Measurements from ENCODE around the gene RFC3. TPM values are rescaled to one million over a fixed set of nuclear protein-coding genes. Genes with fewer than 3 reads are reported as not detected.

RFC3 gene
- total RNA-seq, 4 donors from 2014 or later = 3.3 to 62.5 (median 4.4) TPM; not detected in 1

DNA sequence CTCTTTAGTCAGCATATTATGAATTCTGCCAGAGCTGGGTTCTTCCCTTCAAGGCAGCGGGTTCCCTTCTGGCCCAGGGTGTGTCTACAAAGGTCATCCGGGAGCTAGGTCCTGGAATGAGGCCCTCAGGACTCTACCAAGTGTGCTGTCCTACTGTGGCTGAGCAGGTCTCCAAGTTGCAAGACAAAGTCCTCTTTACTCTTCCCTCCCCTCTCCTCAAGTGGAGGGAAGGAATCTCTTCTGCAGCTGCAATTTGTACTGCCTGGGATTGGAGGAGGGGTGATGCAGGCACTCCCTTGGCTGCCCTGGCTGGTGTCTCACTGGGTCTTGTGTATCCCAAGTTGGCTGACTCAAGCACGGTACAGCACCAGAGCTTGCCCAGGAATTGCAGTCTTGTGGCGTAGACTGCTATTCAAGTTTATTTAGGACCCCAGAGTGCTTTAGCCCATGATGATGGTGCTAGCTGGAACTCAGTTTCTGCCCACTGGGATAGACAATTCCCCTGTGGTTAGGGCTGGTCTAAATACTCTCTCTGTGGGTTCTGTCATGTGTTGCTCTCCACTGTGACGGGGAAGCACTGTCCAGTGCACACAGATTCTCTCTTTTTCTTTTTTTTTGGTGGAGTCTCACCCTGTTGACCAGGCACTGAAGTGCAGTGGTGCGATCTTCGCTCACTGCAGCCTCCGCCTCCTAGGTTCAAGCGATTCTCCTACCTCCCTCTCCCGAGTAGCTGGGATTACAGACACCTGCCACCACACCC is 28.5 kb downstream of the RFC3 start:
- in situ Hi-C loops (cut with MboI; ENCODE audit: low pct_ligation_motif_present in 1 of 4, low pct_unique_long_range_greater_than_20kb in 1 of 4, low sequenced_read_pairs in 3 of 4) = no loop called here
- H3K27ac ChIP-seq = no peak overlapping the region
- WGBS, 2 donors (ENCODE audit: low coverage in 1 of 2) = 94% methylated on average over 10 of the region's 10 CpGs; no CpG with 5 or more reads in 1 of the 2 donors

DNA sequence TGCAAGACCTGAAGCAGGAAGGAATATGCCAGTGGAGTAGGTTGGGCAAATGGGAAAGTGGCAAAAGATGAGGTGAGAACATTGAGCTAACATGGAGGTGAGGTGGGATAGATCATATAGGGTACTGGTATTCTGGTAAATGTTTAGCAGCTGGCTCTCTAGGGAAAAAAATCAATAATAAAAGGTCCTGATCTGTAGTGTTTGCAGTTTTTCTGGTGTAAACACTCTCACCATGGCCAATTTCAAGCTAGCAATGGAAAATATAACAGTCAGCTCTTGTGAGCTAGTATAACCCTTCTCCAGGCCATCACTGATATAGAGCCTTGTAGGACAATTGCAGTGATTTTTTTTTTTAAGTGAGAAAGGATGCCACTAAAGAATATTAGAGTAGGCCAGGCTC is 31.3 kb downstream of the RFC3 start:
- Histone ChIP-seq H3K4me3 (no peak overlapping the region), H3K36me3 (no peaks in the 10 kb centered on the region), H3K4me1 (no peaks in the 10 kb centered on the region), H3K9me3 (no peaks in the 10 kb centered on the region), H3K27ac (no peak overlapping the region), H3K27me3 (no peaks in the 10 kb centered on the region)
- in situ Hi-C loops (cut with MboI; ENCODE audit: low pct_ligation_motif_present in 1 of 4, low pct_unique_long_range_greater_than_20kb in 1 of 4, low sequenced_read_pairs in 3 of 4) (no loop called here), intact Hi-C loops (cut with DNase I; ENCODE audit: low total_unique reads) (no loop called here)
- no peak for DNase-seq
- TF ChIP-seq POLR2AphosphoS5 (IDR thresholded peaks at IDR 0.05) (no peak), EP300 (IDR thresholded peaks at IDR 0.05; ENCODE audit: low read depth) (no peak), POLR2A (IDR thresholded peaks at IDR 0.05) (no peak)
- TF ChIP-seq, protein P1, sequence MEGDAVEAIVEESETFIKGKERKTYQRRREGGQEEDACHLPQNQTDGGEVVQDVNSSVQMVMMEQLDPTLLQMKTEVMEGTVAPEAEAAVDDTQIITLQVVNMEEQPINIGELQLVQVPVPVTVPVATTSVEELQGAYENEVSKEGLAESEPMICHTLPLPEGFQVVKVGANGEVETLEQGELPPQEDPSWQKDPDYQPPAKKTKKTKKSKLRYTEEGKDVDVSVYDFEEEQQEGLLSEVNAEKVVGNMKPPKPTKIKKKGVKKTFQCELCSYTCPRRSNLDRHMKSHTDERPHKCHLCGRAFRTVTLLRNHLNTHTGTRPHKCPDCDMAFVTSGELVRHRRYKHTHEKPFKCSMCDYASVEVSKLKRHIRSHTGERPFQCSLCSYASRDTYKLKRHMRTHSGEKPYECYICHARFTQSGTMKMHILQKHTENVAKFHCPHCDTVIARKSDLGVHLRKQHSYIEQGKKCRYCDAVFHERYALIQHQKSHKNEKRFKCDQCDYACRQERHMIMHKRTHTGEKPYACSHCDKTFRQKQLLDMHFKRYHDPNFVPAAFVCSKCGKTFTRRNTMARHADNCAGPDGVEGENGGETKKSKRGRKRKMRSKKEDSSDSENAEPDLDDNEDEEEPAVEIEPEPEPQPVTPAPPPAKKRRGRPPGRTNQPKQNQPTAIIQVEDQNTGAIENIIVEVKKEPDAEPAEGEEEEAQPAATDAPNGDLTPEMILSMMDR (IDR thresholded peaks at IDR 0.05) = no peak

More for the DNA sequence above, 28.5 kb downstream of the RFC3 start:
- DNase-seq = no peak
- no peaks in the 10 kb centered on the region for H3K9me3 ChIP-seq
- no peak overlapping the region for H3K4me3 ChIP-seq
- TF ChIP-seq EP300 (IDR thresholded peaks at IDR 0.05; ENCODE audit: low read depth) = no peak
- no peak for TF ChIP-seq POLR2AphosphoS5 (IDR thresholded peaks at IDR 0.05)
- TF ChIP-seq, protein P1 (IDR thresholded peaks at IDR 0.05) = no peak
- TF ChIP-seq POLR2A (IDR thresholded peaks at IDR 0.05) = no peak
- H3K27me3 ChIP-seq = no peaks in the 10 kb centered on the region
- intact Hi-C loops (cut with DNase I; ENCODE audit: low total_unique reads) = no loop called here
- no peaks in the 10 kb centered on the region for H3K36me3 ChIP-seq
- H3K4me1 ChIP-seq = no peaks in the 10 kb centered on the region

DNA sequence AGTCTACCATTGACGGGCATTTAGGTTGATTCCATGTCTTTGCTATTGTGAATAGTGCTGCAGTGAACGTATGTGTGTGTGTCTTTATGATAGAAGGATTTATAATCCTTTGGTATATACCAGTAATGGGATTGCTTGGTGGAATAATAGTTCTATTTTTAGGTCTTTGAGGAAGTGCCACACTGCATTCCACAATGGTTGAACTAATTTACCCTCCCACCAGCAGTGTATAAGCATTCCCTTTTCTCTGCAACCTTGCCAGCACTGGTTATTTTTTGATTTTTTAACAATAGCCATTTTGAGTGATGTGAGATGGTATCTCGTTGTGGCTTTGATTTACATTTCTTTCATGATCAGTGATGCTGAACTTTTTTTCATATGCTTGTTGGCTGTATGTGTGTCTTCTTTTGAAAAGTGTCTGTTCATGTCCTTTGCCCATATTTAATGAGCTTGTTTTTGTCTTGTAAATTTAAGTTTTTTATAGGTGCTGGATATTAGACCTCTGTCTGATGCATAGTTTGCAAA is 37.5 kb downstream of the RFC3 start:
- intact Hi-C loops (cut with DNase I; ENCODE audit: low total_unique reads) (no loop called here), in situ Hi-C loops (cut with MboI; ENCODE audit: low pct_ligation_motif_present in 1 of 4, low pct_unique_long_range_greater_than_20kb in 1 of 4, low sequenced_read_pairs in 3 of 4) (no loop called here)
- Histone ChIP-seq H3K4me3 (no peak overlapping the region), H3K27ac (no peak overlapping the region), H3K9me3 (peaks cover 0 to 4% of the 10 kb centered on the region in 2 donors), H3K36me3 (no peaks in the 10 kb centered on the region), H3K27me3 (no peaks in the 10 kb centered on the region), H3K4me1 (no peaks in the 10 kb centered on the region)
- WGBS, 2 donors (ENCODE audit: low coverage in 1 of 2) = 79 to 90% methylated on average over 3 of the region's 3 CpGs
- DNase-seq = no peak
- no peak for TF ChIP-seq POLR2AphosphoS5 (IDR thresholded peaks at IDR 0.05)
- TF ChIP-seq EP300 (IDR thresholded peaks at IDR 0.05; ENCODE audit: low read depth) = no peak
- TF ChIP-seq POLR2A (IDR thresholded peaks at IDR 0.05) = no peak
- TF ChIP-seq, protein P1 (IDR thresholded peaks at IDR 0.05) = no peak

DNA sequence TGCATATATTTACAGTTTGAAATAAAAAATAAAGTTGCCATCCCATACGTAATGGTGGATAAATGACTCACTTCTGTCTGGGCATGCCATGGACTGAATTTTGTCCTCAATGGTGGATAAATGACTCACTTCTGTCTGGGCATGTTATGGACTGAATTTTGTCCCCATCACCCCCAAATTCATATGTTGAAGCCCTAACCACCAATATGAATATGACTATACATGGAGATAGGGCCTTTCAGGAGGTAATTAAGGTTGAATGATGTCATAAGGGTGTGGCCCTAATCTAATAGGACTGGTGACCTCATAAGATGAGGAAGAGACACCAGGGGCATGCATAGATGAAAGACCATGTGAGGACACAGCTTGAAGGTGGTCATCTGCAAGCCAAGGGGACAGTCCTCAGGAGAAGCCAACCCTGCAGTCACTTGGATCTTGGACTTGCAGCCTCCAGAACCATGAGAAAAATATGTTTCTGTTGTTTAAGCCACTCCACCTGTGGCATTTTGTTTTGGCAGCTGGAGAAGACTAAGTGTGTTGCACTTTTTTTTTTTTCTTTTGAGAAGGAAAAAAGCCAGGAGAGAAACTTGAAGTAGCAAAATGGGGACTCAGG is 41.8 kb downstream of the RFC3 start:
- no peak for TF ChIP-seq POLR2A (IDR thresholded peaks at IDR 0.05)
- TF ChIP-seq, protein P1 (IDR thresholded peaks at IDR 0.05) = no peak
- TF ChIP-seq EP300 (IDR thresholded peaks at IDR 0.05; ENCODE audit: low read depth) = no peak
- intact Hi-C loops (cut with DNase I; ENCODE audit: low total_unique reads) = no loop called here
- 91 to 100% methylated on average over 1 of the region's 1 CpG for WGBS, 2 donors (ENCODE audit: low coverage in 1 of 2)
- peaks cover 0 to 4% of the 10 kb centered on the region in 2 donors for H3K9me3 ChIP-seq
- no peak overlapping the region for H3K27ac ChIP-seq
- H3K27me3 ChIP-seq = no peaks in the 10 kb centered on the region
- no peak for DNase-seq
- no peaks in the 10 kb centered on the region for H3K36me3 ChIP-seq
- in situ Hi-C loops (cut with MboI; ENCODE audit: low pct_ligation_motif_present in 1 of 4, low pct_unique_long_range_greater_than_20kb in 1 of 4, low sequenced_read_pairs in 3 of 4) = no loop called here
- H3K4me1 ChIP-seq = no peaks in the 10 kb centered on the region
- H3K4me3 ChIP-seq = no peak overlapping the region
